ENCODE measurements around the gene HPSE.

HPSE gene

GRCh38 chr4:83316459-83317165 lies 18.0 kb downstream of the HPSE start:
- TF ChIP-seq CTCF (IDR thresholded peaks at IDR 0.05), result no peak

GRCh38 chr4:83315341-83315870 lies 19.2 kb downstream of the HPSE start:
- no peak for TF ChIP-seq CTCF (IDR thresholded peaks at IDR 0.05)

- TF ChIP-seq CTCF (IDR thresholded peaks at IDR 0.05), result no peak
These were observed 26.0 kb downstream of the HPSE start for GRCh38 chr4:83308672-83309071.

- TF ChIP-seq CTCF (IDR thresholded peaks at IDR 0.05), result no peak
These were observed 26.7 kb downstream of the HPSE start for GRCh38 chr4:83307920-83308319.

GRCh38 chr4:83305187-83305586 lies 29.5 kb downstream of the HPSE start:
- TF ChIP-seq CTCF (IDR thresholded peaks at IDR 0.05), result no peak

- TF ChIP-seq CTCF (IDR thresholded peaks at IDR 0.05), result no peak
These were observed 36.9 kb downstream of the HPSE start for GRCh38 chr4:83297548-83298260.

GRCh38 chr4:83293305-83294046 lies 41.2 kb downstream of the HPSE start:
- TF ChIP-seq CTCF (IDR thresholded peaks at IDR 0.05), result no peak

Measured in LNCAP (cell line).